ENCODE measurements around the gene PTS. TPM values are rescaled to one million over a fixed set of nuclear protein-coding genes. Genes with fewer than 3 reads are reported as not detected.
A peak's percentile ranks its signal among the peaks of the same experiment; 100 is the strongest.

The PTS gene
- total RNA-seq: 10 to 100 TPM; 11.3 to 59.5 TPM
- 100 to 1,000 TPM in 1 of 2 donors, 10 to 100 TPM in 1; 39.6 to 106 TPM for polyA plus RNA-seq

- Histone ChIP-seq H3K27ac (ENCODE audit: low read depth in 1 of 2, low read length in 2 of 2) (peak within 1 kb of the TSS; percentile 96 to 97), H3K36me3 (ENCODE audit: control insufficient read depth in 4 of 4, insufficient read depth in 3 of 4, low read depth in 1 of 4, low read length in 3 of 4) (peaks cover 5 to 26% (median 18%) of the 10 kb centered on the region in 4 donors), H3K9ac (ENCODE audit: low read depth in 1 of 2, low read length in 2 of 2) (peak within 1 kb of the TSS; percentile 77 to 97), H3K4me1 (ENCODE audit: control insufficient read depth in 4 of 4, insufficient read depth in 4 of 4, low read length in 3 of 4) (peaks cover 18 to 43% (median 26%) of the 10 kb centered on the region in 4 donors), H3K9me3 (ENCODE audit: control insufficient read depth in 4 of 4, low read length in 3 of 4) (no peaks in the 10 kb centered on the region), H3K4me3 (ENCODE audit: low read depth in 1 of 3, low read length in 3 of 3) (peak within 1 kb of the TSS; percentile 60 to 82 (median 61)), H3K27me3 (ENCODE audit: control insufficient read depth in 4 of 4, insufficient read depth in 4 of 4, low read length in 3 of 4) (no peaks in the 10 kb centered on the region)
- peak; percentile 84 for DNase-seq (ENCODE audit: low spot score)
- TF ChIP-seq RXRA (IDR thresholded peaks at IDR 0.05): peak; percentile 80 to 91
- TF ChIP-seq FOXA2 (IDR thresholded peaks at IDR 0.05): no peak
- TF ChIP-seq, protein P1, sequence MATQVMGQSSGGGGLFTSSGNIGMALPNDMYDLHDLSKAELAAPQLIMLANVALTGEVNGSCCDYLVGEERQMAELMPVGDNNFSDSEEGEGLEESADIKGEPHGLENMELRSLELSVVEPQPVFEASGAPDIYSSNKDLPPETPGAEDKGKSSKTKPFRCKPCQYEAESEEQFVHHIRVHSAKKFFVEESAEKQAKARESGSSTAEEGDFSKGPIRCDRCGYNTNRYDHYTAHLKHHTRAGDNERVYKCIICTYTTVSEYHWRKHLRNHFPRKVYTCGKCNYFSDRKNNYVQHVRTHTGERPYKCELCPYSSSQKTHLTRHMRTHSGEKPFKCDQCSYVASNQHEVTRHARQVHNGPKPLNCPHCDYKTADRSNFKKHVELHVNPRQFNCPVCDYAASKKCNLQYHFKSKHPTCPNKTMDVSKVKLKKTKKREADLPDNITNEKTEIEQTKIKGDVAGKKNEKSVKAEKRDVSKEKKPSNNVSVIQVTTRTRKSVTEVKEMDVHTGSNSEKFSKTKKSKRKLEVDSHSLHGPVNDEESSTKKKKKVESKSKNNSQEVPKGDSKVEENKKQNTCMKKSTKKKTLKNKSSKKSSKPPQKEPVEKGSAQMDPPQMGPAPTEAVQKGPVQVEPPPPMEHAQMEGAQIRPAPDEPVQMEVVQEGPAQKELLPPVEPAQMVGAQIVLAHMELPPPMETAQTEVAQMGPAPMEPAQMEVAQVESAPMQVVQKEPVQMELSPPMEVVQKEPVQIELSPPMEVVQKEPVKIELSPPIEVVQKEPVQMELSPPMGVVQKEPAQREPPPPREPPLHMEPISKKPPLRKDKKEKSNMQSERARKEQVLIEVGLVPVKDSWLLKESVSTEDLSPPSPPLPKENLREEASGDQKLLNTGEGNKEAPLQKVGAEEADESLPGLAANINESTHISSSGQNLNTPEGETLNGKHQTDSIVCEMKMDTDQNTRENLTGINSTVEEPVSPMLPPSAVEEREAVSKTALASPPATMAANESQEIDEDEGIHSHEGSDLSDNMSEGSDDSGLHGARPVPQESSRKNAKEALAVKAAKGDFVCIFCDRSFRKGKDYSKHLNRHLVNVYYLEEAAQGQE (IDR thresholded peaks at IDR 0.05): peak; percentile 92
- peak; percentile 82 to 86 for TF ChIP-seq JUND (IDR thresholded peaks at IDR 0.05)
- TF ChIP-seq TAF1 (conservative IDR thresholded peaks at IDR 0.05): peak; percentile 47
- no peak for TF ChIP-seq ATF3 (IDR thresholded peaks at IDR 0.05)
- peak; percentile 34 to 38 for TF ChIP-seq RAD21 (IDR thresholded peaks at IDR 0.05)
- TF ChIP-seq MAX (IDR thresholded peaks at IDR 0.05): peak; percentile 34
- TF ChIP-seq FOXA1 (IDR thresholded peaks at IDR 0.05): no peak
- no peak for TF ChIP-seq HNF4G (IDR thresholded peaks at IDR 0.05)
- TF ChIP-seq SP1 (IDR thresholded peaks at IDR 0.05): peak; percentile 85
- TF ChIP-seq ZBTB33 (IDR thresholded peaks at IDR 0.05): no peak
- TF ChIP-seq GABPA (IDR thresholded peaks at IDR 0.05 in 1 of 2, conservative IDR thresholded peaks at IDR 0.05 in 1 of 2): peak in 1 of 2 donors; percentile 81
- TF ChIP-seq HNF4A (conservative IDR thresholded peaks at IDR 0.05): peak; percentile 19 to 95
- TF ChIP-seq NR2F2 (IDR thresholded peaks at IDR 0.05): peak; percentile 66
- TF ChIP-seq EGR1 (IDR thresholded peaks at IDR 0.05; ENCODE audit: low read depth in 2 of 2): peak in 1 of 2 donors; percentile 32
- no peak for TF ChIP-seq CTCF (IDR thresholded peaks at IDR 0.05; ENCODE audit: low read depth, low read length, missing input control)
- TF ChIP-seq YY1 (IDR thresholded peaks at IDR 0.05): no peak
- under 1% methylated on average over 70 of the region's 70 CpGs for WGBS
Measured at GRCh38 chr11:112226062-112226830, at the start of gene PTS. Gene PTS, plus strand, starts transcription at chr11:112226428. Its CDS starts 16 bp downstream, at chr11:112226444.

Data from liver (tissue), 9 donors.